ENCODE measurements around the gene TAF3. TPM values are rescaled to one million over a fixed set of nuclear protein-coding genes. Genes with fewer than 3 reads are reported as not detected.
A peak's percentile ranks its signal among the peaks of the same experiment; 100 is the strongest.

The TAF3 gene, protein sequence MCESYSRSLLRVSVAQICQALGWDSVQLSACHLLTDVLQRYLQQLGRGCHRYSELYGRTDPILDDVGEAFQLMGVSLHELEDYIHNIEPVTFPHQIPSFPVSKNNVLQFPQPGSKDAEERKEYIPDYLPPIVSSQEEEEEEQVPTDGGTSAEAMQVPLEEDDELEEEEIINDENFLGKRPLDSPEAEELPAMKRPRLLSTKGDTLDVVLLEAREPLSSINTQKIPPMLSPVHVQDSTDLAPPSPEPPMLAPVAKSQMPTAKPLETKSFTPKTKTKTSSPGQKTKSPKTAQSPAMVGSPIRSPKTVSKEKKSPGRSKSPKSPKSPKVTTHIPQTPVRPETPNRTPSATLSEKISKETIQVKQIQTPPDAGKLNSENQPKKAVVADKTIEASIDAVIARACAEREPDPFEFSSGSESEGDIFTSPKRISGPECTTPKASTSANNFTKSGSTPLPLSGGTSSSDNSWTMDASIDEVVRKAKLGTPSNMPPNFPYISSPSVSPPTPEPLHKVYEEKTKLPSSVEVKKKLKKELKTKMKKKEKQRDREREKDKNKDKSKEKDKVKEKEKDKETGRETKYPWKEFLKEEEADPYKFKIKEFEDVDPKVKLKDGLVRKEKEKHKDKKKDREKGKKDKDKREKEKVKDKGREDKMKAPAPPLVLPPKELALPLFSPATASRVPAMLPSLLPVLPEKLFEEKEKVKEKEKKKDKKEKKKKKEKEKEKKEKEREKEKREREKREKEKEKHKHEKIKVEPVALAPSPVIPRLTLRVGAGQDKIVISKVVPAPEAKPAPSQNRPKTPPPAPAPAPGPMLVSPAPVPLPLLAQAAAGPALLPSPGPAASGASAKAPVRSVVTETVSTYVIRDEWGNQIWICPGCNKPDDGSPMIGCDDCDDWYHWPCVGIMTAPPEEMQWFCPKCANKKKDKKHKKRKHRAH
- total RNA-seq (1 to 10 TPM; 6.1 to 7.0 TPM), polyA plus RNA-seq (1 to 10 TPM; 3.4 to 3.8 TPM)
- long read RNA-seq, donor 1 = 0 reads
- long read RNA-seq, donor 2 = 0 reads
- long read RNA-seq, donor 3 = 0 reads
- long read RNA-seq, donor 4 = 0 reads
- long read RNA-seq, donor 5, partial matches to known transcripts = 7 of 7 reads
- long read RNA-seq, donor 5, other reads (novel, unspliced or antisense) = 0 of 7 reads

DNA sequence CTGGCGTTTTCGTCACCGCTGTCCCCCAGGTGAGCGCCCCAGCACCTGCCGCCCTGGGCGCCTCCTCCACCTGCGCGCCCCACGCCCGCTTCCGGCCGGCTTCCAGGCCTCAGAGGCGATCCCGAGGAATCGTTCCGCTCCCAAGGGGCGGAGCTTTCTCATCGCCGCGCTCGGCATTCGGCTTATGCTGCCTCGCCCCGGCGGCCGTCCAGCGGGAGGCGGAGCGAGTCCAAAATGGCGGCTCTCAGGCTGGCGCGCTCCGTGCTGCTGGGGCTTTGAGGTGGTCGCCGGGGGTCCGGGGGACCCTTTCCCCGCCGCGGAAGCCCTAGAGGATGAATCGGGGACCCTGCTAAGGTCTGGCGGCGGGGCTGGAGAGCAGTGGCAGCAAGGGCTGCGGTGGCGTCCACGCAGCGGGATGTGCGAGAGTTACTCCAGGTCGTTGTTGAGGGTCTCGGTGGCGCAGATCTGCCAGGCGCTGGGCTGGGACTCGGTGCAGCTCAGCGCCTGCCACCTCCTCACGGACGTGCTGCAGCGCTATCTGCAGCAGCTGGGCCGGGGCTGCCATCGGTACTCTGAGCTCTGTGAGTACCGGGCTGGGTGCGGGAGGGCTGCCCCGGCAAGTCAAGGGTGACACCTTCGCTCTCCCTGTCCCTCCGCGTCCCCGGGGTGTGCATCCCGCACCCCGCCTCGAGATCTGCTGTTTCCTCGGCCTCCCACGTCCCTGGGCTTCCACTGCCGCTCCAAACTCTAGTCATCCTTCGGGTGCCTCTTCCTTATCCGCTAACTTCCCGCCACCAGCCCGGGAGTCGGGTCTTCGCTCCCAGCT, at the start of gene TAF3:
Gene TAF3 (plus strand): TSS at position 211 of the 826 bp plus-strand sequence. CDS start 205 bp downstream, at position 416.
- TF ChIP-seq, protein P1, sequence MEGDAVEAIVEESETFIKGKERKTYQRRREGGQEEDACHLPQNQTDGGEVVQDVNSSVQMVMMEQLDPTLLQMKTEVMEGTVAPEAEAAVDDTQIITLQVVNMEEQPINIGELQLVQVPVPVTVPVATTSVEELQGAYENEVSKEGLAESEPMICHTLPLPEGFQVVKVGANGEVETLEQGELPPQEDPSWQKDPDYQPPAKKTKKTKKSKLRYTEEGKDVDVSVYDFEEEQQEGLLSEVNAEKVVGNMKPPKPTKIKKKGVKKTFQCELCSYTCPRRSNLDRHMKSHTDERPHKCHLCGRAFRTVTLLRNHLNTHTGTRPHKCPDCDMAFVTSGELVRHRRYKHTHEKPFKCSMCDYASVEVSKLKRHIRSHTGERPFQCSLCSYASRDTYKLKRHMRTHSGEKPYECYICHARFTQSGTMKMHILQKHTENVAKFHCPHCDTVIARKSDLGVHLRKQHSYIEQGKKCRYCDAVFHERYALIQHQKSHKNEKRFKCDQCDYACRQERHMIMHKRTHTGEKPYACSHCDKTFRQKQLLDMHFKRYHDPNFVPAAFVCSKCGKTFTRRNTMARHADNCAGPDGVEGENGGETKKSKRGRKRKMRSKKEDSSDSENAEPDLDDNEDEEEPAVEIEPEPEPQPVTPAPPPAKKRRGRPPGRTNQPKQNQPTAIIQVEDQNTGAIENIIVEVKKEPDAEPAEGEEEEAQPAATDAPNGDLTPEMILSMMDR (IDR thresholded peaks at IDR 0.05; ENCODE audit: control extremely low read depth, extremely low read depth) = no peak

DNA sequence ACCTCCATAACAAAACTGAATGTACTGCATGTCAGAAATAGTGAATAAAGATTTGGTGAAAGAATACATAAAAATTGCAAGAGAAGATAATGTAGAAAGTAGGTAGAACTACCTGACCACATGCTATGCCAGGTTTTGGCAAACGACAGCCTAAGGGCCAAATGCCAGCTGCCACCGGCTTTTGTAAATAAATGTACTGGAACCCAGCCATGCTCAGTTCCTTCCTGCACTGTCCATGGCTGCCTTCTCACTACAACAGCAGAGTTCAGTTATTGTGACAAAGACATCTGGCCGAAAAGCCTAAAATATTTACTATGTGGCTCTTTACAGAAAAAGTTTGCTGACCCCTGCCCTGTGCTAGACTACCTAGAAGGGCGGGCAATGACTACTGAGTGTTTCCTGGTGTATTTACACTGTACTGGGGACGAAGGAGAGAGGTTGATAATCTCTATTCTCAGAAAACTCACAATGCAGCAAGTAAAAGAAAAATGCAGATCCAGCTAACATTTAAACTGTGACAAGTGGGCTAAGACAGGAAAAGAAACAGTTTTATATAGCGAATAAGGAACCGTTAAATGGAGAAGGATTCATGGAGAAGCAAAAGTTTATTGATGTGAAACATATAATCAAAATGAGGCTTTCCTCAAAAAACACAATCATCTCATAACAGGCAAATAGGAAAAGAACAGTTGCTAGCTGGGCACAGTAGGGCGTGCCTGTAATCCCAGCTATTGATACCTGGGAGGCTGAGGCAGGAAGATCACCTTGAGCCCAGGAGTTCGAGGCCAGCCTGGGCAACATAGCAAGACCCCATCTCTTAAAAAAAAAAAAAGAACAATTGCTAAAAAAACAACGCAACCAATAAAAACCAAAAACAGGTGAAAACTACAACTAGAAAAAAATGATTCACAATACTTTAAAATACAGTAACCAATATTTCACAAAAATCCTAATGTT, 44.2 kb upstream of the TAF3 start:
- 52 to 54% methylated on average over 10 of the region's 10 CpGs for WGBS, 2 donors
- ATAC-seq (ENCODE audit: insufficient read depth, low FRiP score) (peak; percentile 19), DNase-seq (peak in 1 of 3 donors; percentile 6)
- peaks cover 22 to 31% (median 28%) of the 10 kb centered on the region in 4 donors for H3K36me3 ChIP-seq (ENCODE audit: control insufficient read depth in 4 of 4, insufficient read depth in 4 of 4, low read length in 4 of 4)
- TF ChIP-seq, protein P1 (IDR thresholded peaks at IDR 0.05; ENCODE audit: control extremely low read depth, extremely low read depth) = no peak
- peaks cover 0 to 4% (median 0%) of the 10 kb centered on the region in 5 donors for H3K4me1 ChIP-seq (ENCODE audit: control insufficient read depth in 5 of 5, insufficient read depth in 5 of 5, low read length in 5 of 5)
- H3K27me3 ChIP-seq (ENCODE audit: control insufficient read depth in 3 of 3, insufficient read depth in 3 of 3, low read length in 2 of 3) = no peaks in the 10 kb centered on the region
- H3K4me3 ChIP-seq = no peak overlapping the region
- no peaks in the 10 kb centered on the region for H3K9me3 ChIP-seq (ENCODE audit: control insufficient read depth in 4 of 4, insufficient read depth in 3 of 4, low read length in 3 of 4)
- no peak overlapping the region for H3K9ac ChIP-seq (ENCODE audit: insufficient read depth in 1 of 2, low read length in 2 of 2)
- no peak overlapping the region for H3K27ac ChIP-seq (ENCODE audit: low read depth in 1 of 2, low read length in 1 of 2)

More for the DNA sequence above, at the start of gene TAF3:
- Histone ChIP-seq H3K4me3 (peak within 1 kb of the TSS; percentile 99), H3K9me3 (ENCODE audit: control insufficient read depth in 4 of 4, insufficient read depth in 3 of 4, low read length in 3 of 4) (no peaks in the 10 kb centered on the region), H3K4me1 (ENCODE audit: control insufficient read depth in 5 of 5, insufficient read depth in 5 of 5, low read length in 5 of 5) (peaks cover 4 to 9% (median 7%) of the 10 kb centered on the region in 5 donors), H3K9ac (ENCODE audit: insufficient read depth in 1 of 2, low read length in 2 of 2) (peak within 1 kb of the TSS; percentile 50 to 85), H3K36me3 (ENCODE audit: control insufficient read depth in 4 of 4, insufficient read depth in 4 of 4, low read length in 4 of 4) (peaks cover 0 to 8% (median 1%) of the 10 kb centered on the region in 4 donors), H3K27ac (ENCODE audit: low read depth in 1 of 2, low read length in 1 of 2) (peak within 1 kb of the TSS; percentile 47 to 77), H3K27me3 (ENCODE audit: control insufficient read depth in 3 of 3, insufficient read depth in 3 of 3, low read length in 2 of 3) (peaks cover 0 to 4% (median 0%) of the 10 kb centered on the region in 3 donors)
- ATAC-seq (ENCODE audit: insufficient read depth, low FRiP score) (peak; percentile 99), DNase-seq (peak; percentile 89 to 95 (median 90))
- WGBS, 2 donors = 0 to 1% methylated on average over 72 to 77 of the region's 77 CpGs
